Fibroblast of villous mesenchyme (primary cell): Measurements from ENCODE around the gene TNFRSF1B. TPM values are rescaled to one million over a fixed set of nuclear protein-coding genes. Genes with fewer than 3 reads are reported as not detected.
A peak's percentile ranks its signal among the peaks of the same experiment; 100 is the strongest.

ENCODE experiments used
- DNase-seq: peaks from one replicate; pipeline ENCODE4 v3.0.0-alpha.2; 2010; ENCODE audit warnings: low read depth
- H3K4me3 ChIP-seq: 2 replicates; pipeline ENCODE4 v1.5.1; 2011; ENCODE audit warnings: low read depth, mild to moderate bottlenecking, low read length
- total RNA-seq: library from RNA; depleted of rRNA; stranded (reverse); fragments of >200 nt; gene quantifications from 2 replicates; pipeline ENCODE4 v1.2.3, GENCODE V29; 2012
- TF ChIP-seq, protein P1 (sequence below): IDR thresholded peaks from 2 replicates; pipeline ENCODE4 v1.5.1; 2012; ENCODE audit warnings: low read depth, mild to moderate bottlenecking, low read length; ENCODE audit not compliant: insufficient read depth

Gene TNFRSF1B
- total RNA-seq, 1 donor, result 25.9 TPM

GRCh38 chr1:12165342-12165741 is 1.4 kb upstream of the TNFRSF1B start:
- DNase-seq, result no peak
- H3K4me3 ChIP-seq, result no peak overlapping the region
- TF ChIP-seq, protein P1, sequence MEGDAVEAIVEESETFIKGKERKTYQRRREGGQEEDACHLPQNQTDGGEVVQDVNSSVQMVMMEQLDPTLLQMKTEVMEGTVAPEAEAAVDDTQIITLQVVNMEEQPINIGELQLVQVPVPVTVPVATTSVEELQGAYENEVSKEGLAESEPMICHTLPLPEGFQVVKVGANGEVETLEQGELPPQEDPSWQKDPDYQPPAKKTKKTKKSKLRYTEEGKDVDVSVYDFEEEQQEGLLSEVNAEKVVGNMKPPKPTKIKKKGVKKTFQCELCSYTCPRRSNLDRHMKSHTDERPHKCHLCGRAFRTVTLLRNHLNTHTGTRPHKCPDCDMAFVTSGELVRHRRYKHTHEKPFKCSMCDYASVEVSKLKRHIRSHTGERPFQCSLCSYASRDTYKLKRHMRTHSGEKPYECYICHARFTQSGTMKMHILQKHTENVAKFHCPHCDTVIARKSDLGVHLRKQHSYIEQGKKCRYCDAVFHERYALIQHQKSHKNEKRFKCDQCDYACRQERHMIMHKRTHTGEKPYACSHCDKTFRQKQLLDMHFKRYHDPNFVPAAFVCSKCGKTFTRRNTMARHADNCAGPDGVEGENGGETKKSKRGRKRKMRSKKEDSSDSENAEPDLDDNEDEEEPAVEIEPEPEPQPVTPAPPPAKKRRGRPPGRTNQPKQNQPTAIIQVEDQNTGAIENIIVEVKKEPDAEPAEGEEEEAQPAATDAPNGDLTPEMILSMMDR, result no peak

DNA sequence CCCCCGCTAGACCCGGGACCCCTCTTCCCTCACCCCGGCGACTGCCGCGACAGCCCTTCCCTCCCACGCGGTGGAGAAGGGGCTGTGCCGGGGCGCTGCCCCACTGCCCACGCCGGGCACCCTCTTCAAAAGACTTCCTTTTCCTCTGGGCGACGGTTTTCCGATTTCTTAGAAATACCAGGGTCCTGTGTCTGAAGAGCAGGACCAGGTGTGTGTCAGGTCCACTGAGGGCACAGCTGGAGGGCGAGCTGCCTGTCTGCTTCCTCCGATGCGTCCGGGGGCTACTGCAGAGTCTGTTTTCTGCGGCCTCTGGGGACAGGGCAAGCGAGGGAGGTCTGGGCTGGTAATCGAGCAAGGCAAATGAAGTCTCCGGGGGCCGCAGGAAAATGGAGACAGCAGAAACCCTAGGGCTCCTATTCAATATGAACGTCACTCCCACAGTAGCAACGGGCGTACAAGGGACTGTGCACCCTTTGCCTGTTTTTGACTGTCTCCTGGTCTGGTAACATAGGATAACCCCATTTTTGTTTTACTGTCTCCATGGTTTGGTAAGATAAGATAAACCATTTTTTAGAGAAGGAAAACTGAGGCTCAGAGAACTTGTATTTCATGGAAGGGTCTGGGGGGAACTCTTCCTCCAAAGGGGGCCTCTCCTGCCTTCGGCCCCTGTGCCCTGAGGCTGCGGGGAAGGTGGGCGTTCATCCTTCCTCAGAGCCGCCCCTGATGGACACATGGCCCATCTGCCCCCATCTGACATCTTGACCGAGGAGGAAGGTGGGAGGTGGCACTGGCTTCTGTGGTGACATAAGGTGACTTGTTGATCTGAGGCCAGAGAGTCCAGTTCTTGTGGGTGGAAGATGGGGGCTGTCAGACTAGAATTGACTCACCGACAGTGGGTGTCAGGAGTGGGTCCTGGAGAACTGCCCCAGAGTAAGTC is 970 bp downstream of the TNFRSF1B start:
- TF ChIP-seq, protein P1, result no peak
- peak overlapping the region; percentile 73 for H3K4me3 ChIP-seq
- no peak for DNase-seq

- TF ChIP-seq, protein P1, result no peak
- H3K4me3 ChIP-seq, result peak overlapping the region; percentile 73
- no peak for DNase-seq
These were observed 1.8 kb downstream of the TNFRSF1B start for GRCh38 chr1:12168451-12169160.

DNA sequence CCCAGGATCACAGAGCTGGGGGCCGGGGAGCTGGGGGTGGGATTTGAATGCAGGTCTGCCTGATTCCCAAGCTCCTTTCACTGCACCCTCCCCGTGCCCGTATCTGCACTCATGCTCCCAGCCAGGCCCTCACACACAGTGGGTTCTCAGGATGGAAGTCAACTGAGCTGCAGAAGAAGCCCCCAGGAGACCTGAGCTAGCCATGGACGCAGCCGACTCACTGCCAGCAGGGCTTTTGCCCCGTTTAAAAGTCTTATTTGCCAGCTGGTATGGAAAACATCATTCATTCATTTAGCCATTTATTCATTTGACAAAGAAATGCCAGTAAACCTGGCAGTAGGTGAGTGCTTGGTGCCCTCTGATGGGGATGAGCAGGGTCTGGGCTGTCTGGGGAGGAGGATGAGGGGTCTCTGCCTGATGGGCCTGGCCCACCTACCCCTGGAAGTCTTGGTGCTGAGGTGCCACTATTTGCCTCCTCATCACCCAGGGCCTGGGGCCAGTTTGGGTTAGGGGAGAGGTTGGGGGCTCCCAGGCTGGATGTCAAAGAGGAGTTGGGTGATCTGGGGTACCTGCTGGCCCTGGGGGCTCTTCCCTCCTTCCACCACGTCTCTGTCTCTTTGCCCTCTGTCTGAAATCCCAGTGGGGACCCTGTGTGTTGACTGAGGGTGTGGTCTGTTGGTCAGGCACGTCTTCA is 2.8 kb downstream of the TNFRSF1B start:
- DNase-seq, result no peak
- H3K4me3 ChIP-seq, result no peak overlapping the region
- TF ChIP-seq, protein P1, result no peak

- no peak for DNase-seq
- H3K4me3 ChIP-seq, result no peak overlapping the region
- TF ChIP-seq, protein P1, result no peak
These were observed 3.5 kb downstream of the TNFRSF1B start for GRCh38 chr1:12170263-12170671.

DNA sequence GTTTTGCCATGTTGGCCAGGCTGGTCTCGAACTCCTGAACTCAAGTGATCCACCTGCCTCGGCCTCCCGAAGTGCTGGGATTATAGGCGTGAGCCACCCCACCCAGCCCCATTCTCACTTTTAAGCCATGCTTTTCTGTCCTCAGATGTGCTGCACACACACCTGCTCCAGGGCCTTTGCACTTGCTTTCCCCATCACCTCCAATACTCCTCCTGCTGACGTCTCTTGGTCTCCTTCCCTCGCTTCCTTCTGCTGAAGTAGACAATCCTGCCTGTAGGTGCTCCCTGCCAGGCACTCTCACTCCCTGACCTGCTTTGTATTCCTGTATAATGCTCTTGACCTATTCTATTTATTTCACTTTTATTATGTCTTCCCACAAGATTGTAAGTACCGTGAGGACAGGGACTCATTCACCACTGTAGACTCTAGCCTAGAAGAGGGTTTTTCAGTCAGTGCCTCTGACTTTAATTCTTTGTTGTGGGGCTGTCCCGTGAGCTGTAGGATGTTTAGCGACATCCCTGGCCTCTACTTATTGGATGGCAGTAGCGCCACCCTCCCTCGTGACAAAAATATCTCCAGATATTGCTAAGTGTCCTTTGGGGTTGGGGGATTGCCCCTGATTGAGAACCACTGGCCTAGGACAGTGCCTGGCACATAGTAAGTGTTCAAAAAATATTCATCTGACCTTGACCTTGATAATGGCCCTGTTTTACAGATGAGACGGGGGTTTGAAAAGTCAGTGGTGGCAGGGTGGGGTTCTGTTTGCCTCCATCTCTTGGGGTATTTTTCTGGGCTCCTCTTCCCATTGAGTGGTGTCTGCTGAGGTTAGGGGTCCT is 4.6 kb downstream of the TNFRSF1B start:
- H3K4me3 ChIP-seq, result no peak overlapping the region
- no peak for DNase-seq
- TF ChIP-seq, protein P1, result no peak
